H1 (cell line): ENCODE data around the gene TGFBR2. TPM values are rescaled to one million over a fixed set of nuclear protein-coding genes. Genes with fewer than 3 reads are reported as not detected.

Source experiments
- CTCF ChIA-PET: fragments of 300-600 bp; sonication (Branson Sonifier 250); formaldehyde crosslinking; loops from one replicate; lab custom pipeline; 2021; ENCODE audit not compliant: partially characterized antibody; lab: Charles Lee
- POLR2A ChIA-PET: fragments of 300-600 bp; sonication (Branson Sonifier 250); formaldehyde crosslinking; loops from one replicate; lab custom pipeline; 2021; ENCODE audit warnings: inconsistent platforms; ENCODE audit not compliant: partially characterized antibody; lab: Charles Lee
- DNase-seq, 2 experiments: peaks; one replicate each; pipeline versions ENCODE4 v3.0.0 to v3.0.0-alpha.2; 2010 to 2022; ENCODE audit warnings: low spot score in 2 of 2, low read depth in 1 of 2, mixed read lengths in 1 of 2
- FAIRE-seq: peaks from 2 replicates; lab custom pipeline; 2011; peaks lifted over from hg19 to GRCh38; lab: Jason Lieb, UNC
- H2AFZ ChIP-seq: 2 replicates; pipeline ENCODE4 v1.8.1; 2012; ENCODE audit warnings: low read length, inconsistent platforms
- H2AK5ac ChIP-seq: 2 replicates; pipeline ENCODE4 v1.6.1; 2013; ENCODE audit warnings: low read depth, low read length
- H2BK120ac ChIP-seq: replicated peaks from 2 replicates; pipeline ENCODE3; 2013; ENCODE audit warnings: low read depth, low read length, inconsistent platforms
- H2BK12ac ChIP-seq: 2 replicates; pipeline ENCODE4 v1.6.1; 2013; ENCODE audit warnings: low read depth, low read length
- H2BK15ac ChIP-seq: 2 replicates; pipeline ENCODE4 v1.6.1; 2013; ENCODE audit warnings: low read length
- H2BK20ac ChIP-seq: 2 replicates; pipeline ENCODE4 v1.6.1; 2013; ENCODE audit warnings: low read length
- H2BK5ac ChIP-seq: 2 replicates; pipeline ENCODE4 v1.6.1; 2013; ENCODE audit warnings: low read depth, low read length
- H3K14ac ChIP-seq: 2 replicates; pipeline ENCODE4 v1.6.1; 2013; ENCODE audit warnings: inconsistent platforms; ENCODE audit not compliant: insufficient read length
- H3K18ac ChIP-seq: 2 replicates; pipeline ENCODE4 v1.6.1; 2013; ENCODE audit warnings: low read length; ENCODE audit errors: extremely low read depth
- H3K23ac ChIP-seq: 2 replicates; pipeline ENCODE4 v1.6.1; 2013; ENCODE audit warnings: inconsistent platforms; ENCODE audit not compliant: insufficient read length
- H3K23me2 ChIP-seq: 2 replicates; pipeline ENCODE4 v1.6.1; 2013; ENCODE audit warnings: low read depth, low read length
- H3K27ac ChIP-seq: 2 replicates; pipeline ENCODE4 v1.6.1; 2011; ENCODE audit warnings: low read depth, low read length, inconsistent platforms
- H3K27me3 ChIP-seq, 4 experiments: replicated peaks in 1 of 4; 1 replicate in 1 of 4; 2 replicates in 3 of 4; pipeline versions ENCODE4 v1.6.1 to v1.8.1; 2011 to 2013; ENCODE audit warnings: low read length in 3 of 4, mild to moderate bottlenecking in 3 of 4, inconsistent platforms in 2 of 4, mixed read lengths in 2 of 4, moderate library complexity in 1 of 4; ENCODE audit not compliant: control insufficient read depth in 3 of 4, insufficient read depth in 3 of 4; ENCODE audit errors: extremely low read depth in 1 of 4
- H3K36me3 ChIP-seq, 4 experiments: 2 replicates each; pipeline versions ENCODE4 v1.6.1 to v1.8.1; 2011 to 2013; ENCODE audit warnings: mild to moderate bottlenecking in 4 of 4, low read length in 3 of 4, moderate library complexity in 2 of 4, control low read depth in 1 of 4, inconsistent platforms in 1 of 4; ENCODE audit not compliant: insufficient read depth in 4 of 4, control insufficient read depth in 2 of 4
- H3K4ac ChIP-seq: replicated peaks from 2 replicates; pipeline ENCODE3; 2013; ENCODE audit warnings: low read length, low read depth, mixed read lengths, inconsistent platforms; ENCODE audit not compliant: insufficient read length
- H3K4me1 ChIP-seq, 4 experiments: replicated peaks in 1 of 4; 1 replicate in 1 of 4; 2 replicates in 3 of 4; pipeline versions ENCODE4 v1.6.1 to v1.8.1; 2011 to 2013; ENCODE audit warnings: low read length in 3 of 4, inconsistent platforms in 2 of 4, mixed read lengths in 1 of 4; ENCODE audit not compliant: insufficient read depth in 4 of 4, control insufficient read depth in 3 of 4
- H3K4me2 ChIP-seq, 2 experiments: 2 replicates each; pipeline versions ENCODE4 v1.6.1 to v1.8.1; 2011 to 2013; ENCODE audit warnings: low read depth in 2 of 2, low read length in 2 of 2, control low read depth in 1 of 2, inconsistent platforms in 1 of 2, mild to moderate bottlenecking in 1 of 2; ENCODE audit not compliant: insufficient read depth in 1 of 2
- H3K4me3 ChIP-seq, 4 experiments: fragments of 200-600, 300-600 bp in 1 of 4; sonication (generic), shearing (Covaris generic), sonication (Bioruptor Twin) in 1 of 4; 2 replicates each; pipeline versions ENCODE4 v1.5.1 to v1.8.1; 2011 to 2016; ENCODE audit warnings: low read length in 4 of 4, low read depth in 3 of 4, control low read depth in 2 of 4, inconsistent platforms in 2 of 4, mild to moderate bottlenecking in 2 of 4, mixed read lengths in 1 of 4, moderate library complexity in 1 of 4; ENCODE audit not compliant: insufficient read depth in 2 of 4; ENCODE audit errors: extremely low read depth in 1 of 4
- H3K56ac ChIP-seq: replicated peaks from 2 replicates; pipeline ENCODE3; 2013; ENCODE audit warnings: low read depth, mild to moderate bottlenecking, mixed read lengths, low read length, inconsistent platforms; ENCODE audit not compliant: insufficient read length
- H3K79me1 ChIP-seq: 2 replicates; pipeline ENCODE4 v1.6.1; 2013; ENCODE audit warnings: low read depth, low read length, control low read depth
- H3K79me2 ChIP-seq, 2 experiments: 2 replicates each; pipeline versions ENCODE4 v1.6.1 to v1.8.1; 2012 to 2013; ENCODE audit warnings: low read length in 2 of 2, mild to moderate bottlenecking in 2 of 2, inconsistent platforms in 1 of 2; ENCODE audit not compliant: insufficient read depth in 2 of 2, control insufficient read depth in 1 of 2
- H3K9ac ChIP-seq, 4 experiments: replicated peaks in 1 of 4; 1 replicate in 1 of 4; 2 replicates in 3 of 4; pipeline versions ENCODE4 v1.6.1 to v1.8.1; 2011 to 2013; ENCODE audit warnings: low read depth in 3 of 4, low read length in 3 of 4, control low read depth in 2 of 4, mild to moderate bottlenecking in 2 of 4, moderate library complexity in 2 of 4, inconsistent platforms in 1 of 4; ENCODE audit errors: extremely low read depth in 1 of 4
- H3K9me3 ChIP-seq, 2 experiments: 2 replicates each; pipeline versions ENCODE4 v1.6.1 to v1.8.1; 2012 to 2013; ENCODE audit warnings: mild to moderate bottlenecking in 2 of 2, moderate library complexity in 2 of 2, control low read depth in 1 of 2, inconsistent platforms in 1 of 2, low read depth in 1 of 2, low read length in 1 of 2, mixed read lengths in 1 of 2; ENCODE audit not compliant: insufficient read depth in 2 of 2
- H4K20me1 ChIP-seq, 2 experiments: replicated peaks in 1 of 2; 2 replicates each; pipeline versions ENCODE3 to v1.8.1; 2011 to 2013; ENCODE audit warnings: inconsistent platforms in 2 of 2, low read length in 2 of 2, mild to moderate bottlenecking in 1 of 2; ENCODE audit not compliant: insufficient read depth in 2 of 2, control insufficient read depth in 1 of 2
- H4K5ac ChIP-seq: 2 replicates; pipeline ENCODE4 v1.6.1; 2013; ENCODE audit warnings: low read length, low read depth, mixed read lengths, inconsistent platforms; ENCODE audit not compliant: insufficient read length
- H4K8ac ChIP-seq: 2 replicates; pipeline ENCODE4 v1.8.0; 2013; ENCODE audit warnings: mild to moderate bottlenecking, moderate library complexity, low read length, inconsistent platforms; ENCODE audit not compliant: insufficient read depth; ENCODE audit errors: extremely low read depth
- H4K91ac ChIP-seq: replicated peaks from 2 replicates; pipeline ENCODE3; 2013; ENCODE audit warnings: low read length, mixed read lengths, inconsistent platforms; ENCODE audit not compliant: insufficient read length
- BCL11A ChIP-seq, 2 experiments: IDR thresholded peaks; one replicate each; pipeline ENCODE4 v1.6.1; 2011; ENCODE audit warnings: low read depth in 2 of 2, low read length in 2 of 2, mild to moderate bottlenecking in 2 of 2
- CEBPB ChIP-seq: IDR thresholded peaks from 2 replicates; pipeline ENCODE4 v1.6.1; 2012; ENCODE audit warnings: low read depth, low read length
- CHD2 ChIP-seq: IDR thresholded peaks from 2 replicates; pipeline ENCODE4 v1.6.1; 2012; ENCODE audit warnings: low read length, improper control_type of control experiment
- CTCF ChIP-seq, 3 experiments: IDR thresholded peaks; 1 replicate in 2 of 3; 2 replicates in 1 of 3; pipeline versions ENCODE4 v1.5.1 to v1.6.1; 2011; ENCODE audit warnings: low read length in 3 of 3, mild to moderate bottlenecking in 3 of 3, inconsistent platforms in 2 of 3, low read depth in 1 of 3, moderate library complexity in 1 of 3; ENCODE audit not compliant: insufficient read depth in 1 of 3; ENCODE audit errors: control extremely low read depth in 1 of 3
- EGR1 ChIP-seq: IDR thresholded peaks from 2 replicates; pipeline ENCODE4 v1.6.1; 2011; ENCODE audit warnings: low read depth, low read length, borderline replicate concordance
- JUN ChIP-seq: IDR thresholded peaks from 2 replicates; pipeline ENCODE4 v1.6.1; 2011; ENCODE audit warnings: low read depth, mild to moderate bottlenecking, improper control_type of control experiment, low read length
- POLR2A ChIP-seq, 2 experiments: IDR thresholded peaks; 1 replicate in 1 of 2; 2 replicates in 1 of 2; pipeline ENCODE4 v1.6.1; 2011; ENCODE audit warnings: low read depth in 2 of 2, low read length in 2 of 2, mild to moderate bottlenecking in 2 of 2; ENCODE audit errors: control extremely low read depth in 1 of 2
- RNF2 ChIP-seq: fragments of 200-900, 300-1000 bp; sonication (generic); IDR thresholded peaks from 2 replicates; pipeline ENCODE4 v1.7.1; 2016; ENCODE audit warnings: borderline replicate concordance, low read depth, mild to moderate bottlenecking, antibody characterized with exemption, low read length; ENCODE audit not compliant: poor library complexity, severe bottlenecking; ENCODE audit errors: missing control alignments
- RXRA ChIP-seq: IDR thresholded peaks from 2 replicates; pipeline ENCODE4 v1.6.1; 2011; ENCODE audit warnings: low read depth, mild to moderate bottlenecking, low read length, moderate library complexity; ENCODE audit not compliant: insufficient read depth
- SIRT6 ChIP-seq: IDR thresholded peaks from one replicate; pipeline ENCODE4 v1.7.1; 2012; ENCODE audit warnings: low read length, inconsistent platforms
- SP1 ChIP-seq: IDR thresholded peaks from 2 replicates; pipeline ENCODE4 v1.6.1; 2011; ENCODE audit warnings: low read depth, low read length
- ZNF274 ChIP-seq: IDR thresholded peaks from 2 replicates; pipeline ENCODE4 v1.7.0; 2012; ENCODE audit warnings: low read length, borderline replicate concordance; ENCODE audit errors: extremely low read depth
- WGBS, 2 experiments: shearing (Covaris generic) in 1 of 2; methylation state at CpG; one replicate each; pipeline versions ENCODE4 v1.1.6 to v1.1.7; 2013 to 2015; ENCODE audit warnings: low lambda C conversion rate in 2 of 2, mixed read lengths in 2 of 2, inconsistent platforms in 1 of 2, low coverage in 1 of 2, missing lambda C conversion rate in 1 of 2; ENCODE audit not compliant: insufficient replicate concordance in 2 of 2, insufficient coverage in 1 of 2, insufficient read length in 1 of 2; ENCODE audit errors: extremely low coverage in 1 of 2, missing lambda C conversion rate in 1 of 2; 5-methylcytosine and 5-hydroxymethylcytosine counted together
- polyA plus RNA-seq, 7 experiments: library from polyadenylated mRNA; depleted of rRNA in 3 of 7; stranded (reverse) in 5 of 7; unstranded in 2 of 7; fragments of >200 nt in 5 of 7; fragments of 200-250 nt in 2 of 7; gene quantifications; 1 replicate in 5 of 7; 2 replicates in 1 of 7; 4 replicates in 1 of 7; pipeline versions ENCODE4 v1.2.1 to v1.2.3, GENCODE V29; 2011 to 2013; ENCODE audit warnings: missing spikeins in 2 of 7, mixed read lengths in 2 of 7
- total RNA-seq: library from RNA; stranded (reverse); fragmentation: NEBNext Ultra II Directional; extraction: Animal tissue kit (Norgen Biotek cat#: 25700); gene quantifications from 2 replicates; pipeline ENCODE4 v1.2.1, GENCODE V29; 2021

Gene TGFBR2
- total and polyA plus RNA-seq, 2 of the 8 experiments (the other 6 are each of a cell fraction or from before 2014, with no cell fraction given): 4.2 to 7.4 TPM

- H3K4me3 ChIP-seq: no peak overlapping the region
- H3K79me2 ChIP-seq: no peaks in the 10 kb centered on the region
- FAIRE-seq (no peak), DNase-seq (no peak)
- no peak overlapping the region for H3K4ac ChIP-seq
- H3K36me3 ChIP-seq: no peaks in the 10 kb centered on the region
- ChIA-PET POLR2A (no interaction called here), CTCF (interaction anchor here (0.9 to 1.3 kb wide), 2 partner anchors 9 to 139 kb away, joined by 3 read pairs; no protein-coding TSS in a partner anchor)
- 95% methylated on average over 1 of the region's 1 CpG; no CpG with 5 or more reads in 1 of the 2 experiments for WGBS, 2 experiments
- no peak overlapping the region for H3K18ac ChIP-seq
- no peak overlapping the region for H3K14ac ChIP-seq
- no peaks in the 10 kb centered on the region; a peak in 1 of 7 replicates for H3K4me1 ChIP-seq
- no peak overlapping the region for H2BK120ac ChIP-seq
- no peak overlapping the region for H2AFZ ChIP-seq
- no peak overlapping the region for H2BK20ac ChIP-seq
- no peak overlapping the region for H4K8ac ChIP-seq
- no peak overlapping the region for H2BK15ac ChIP-seq
- H3K23me2 ChIP-seq: no peaks in the 10 kb centered on the region
- H2AK5ac ChIP-seq: no peak overlapping the region
- H3K23ac ChIP-seq: no peak overlapping the region
- no peak overlapping the region for H3K9ac ChIP-seq
- H3K79me1 ChIP-seq: no peaks in the 10 kb centered on the region
- no peaks in the 10 kb centered on the region for H4K20me1 ChIP-seq
- H2BK12ac ChIP-seq: no peak overlapping the region
- no peak overlapping the region for H2BK5ac ChIP-seq
- no peak overlapping the region for H3K4me2 ChIP-seq
- H3K27me3 ChIP-seq: no peaks in the 10 kb centered on the region
- TF ChIP-seq BCL11A (IDR thresholded peaks at IDR 0.05; ENCODE audit: low read depth in 2 of 2, low read length in 2 of 2) (no peak), SP1 (no peak), RXRA (no peak), JUN (no peak), EGR1 (no peak), POLR2A (IDR thresholded peaks at IDR 0.05; ENCODE audit: control extremely low read depth in 1 of 2, low read depth in 2 of 2, low read length in 2 of 2) (no peak), CHD2 (no peak), RNF2 (no peak), SIRT6 (no peak), CTCF (IDR thresholded peaks at IDR 0.05; ENCODE audit: control extremely low read depth in 1 of 3, insufficient read depth in 1 of 3, low read depth in 1 of 3, low read length in 3 of 3) (no peak), CEBPB (no peak), ZNF274 (no peak)
- no peaks in the 10 kb centered on the region for H3K9me3 ChIP-seq
- H3K27ac ChIP-seq: no peak overlapping the region
- no peak overlapping the region for H4K91ac ChIP-seq
- H3K56ac ChIP-seq: no peak overlapping the region
- no peak overlapping the region for H4K5ac ChIP-seq
Measured at GRCh38 chr3:30557746-30558303, 48.6 kb upstream of the TGFBR2 start.
